ENCODE measurements around the gene GABRR3. TPM values are rescaled to one million over a fixed set of nuclear protein-coding genes. Genes with fewer than 3 reads are reported as not detected.

Gene GABRR3
- total RNA-seq, 1 donor = not detected

- no peak overlapping the region for H3K4me3 ChIP-seq (ENCODE audit: low read depth, low read length)
- no peak for DNase-seq (ENCODE audit: low read depth)
- TF ChIP-seq CTCF (IDR thresholded peaks at IDR 0.05; ENCODE audit: insufficient read depth, low read depth, low read length) = no peak
These were observed 99.3 kb downstream of the GABRR3 start for GRCh38 chr3:97935842-97936241.

Other genes with a start within 250 kb of the GABRR3 start
- 17.1 and 22.9 TPM in 2 replicates for gene CRYBG3, start 213.3 kb downstream of the GABRR3 start, total RNA-seq
- 31.6 and 34.1 TPM in 2 replicates for gene RIOX2, start 62.9 kb downstream of the GABRR3 start, total RNA-seq
- not detected in 2 replicates for gene OR5AC2, start 51.9 kb upstream of the GABRR3 start, total RNA-seq
- not detected in 2 replicates for gene OR5H1, start 95.4 kb upstream of the GABRR3 start, total RNA-seq
- not detected in 2 replicates for gene OR5H14, start 112.2 kb upstream of the GABRR3 start, total RNA-seq
- not detected in 2 replicates for gene OR5H15, start 131.4 kb upstream of the GABRR3 start, total RNA-seq
- not detected in 2 replicates for gene OR5H6, start 228.9 kb upstream of the GABRR3 start, total RNA-seq
- not detected in 2 replicates for gene OR5H2, start 247.2 kb upstream of the GABRR3 start, total RNA-seq